G401 (cell line): ENCODE measurements around the gene PTCRA. TPM values are rescaled to one million over a fixed set of nuclear protein-coding genes. Genes with fewer than 3 reads are reported as not detected.

Source experiments
- DNase-seq: peaks from one replicate; pipeline ENCODE4 v3.0.0-alpha.2; 2015; ENCODE audit warnings: low spot score
- in situ Hi-C: cut with HindIII; loops from 2 replicates; pipeline ENCODE4 v1.10.0; 2016; ENCODE audit warnings: low sequenced_read_pairs, mixed read lengths
- total RNA-seq: library from RNA; depleted of rRNA; stranded (reverse); fragments of >200 nt; shearing (Covaris generic); gene quantifications from 2 replicates; pipeline ENCODE4 v1.2.3, GENCODE V29; 2014; rRNA removed

PTCRA gene
- total RNA-seq, 1 experiment from 2014 or later = not detected

GRCh38 chr6:42968126-42968701, 52.4 kb downstream of the PTCRA start:
- in situ Hi-C loops = no loop called here
- DNase-seq = no peak

- in situ Hi-C loops = no loop called here
These were observed 52.9 kb downstream of the PTCRA start for GRCh38 chr6:42968783-42969182.

GRCh38 chr6:42969431-42969830, 53.6 kb downstream of the PTCRA start:
- DNase-seq = no peak
- in situ Hi-C loops = no loop called here

More at GRCh38 chr6:42968783-42969182, 52.9 kb downstream of the PTCRA start:
- no peak for DNase-seq

GRCh38 chr6:42969934-42970333, 54.1 kb downstream of the PTCRA start:
- in situ Hi-C loops = no loop called here
- no peak for DNase-seq

GRCh38 chr6:42970871-42971612, 55.2 kb downstream of the PTCRA start:
- in situ Hi-C loops = no loop called here
- DNase-seq = no peak

- in situ Hi-C loops = no loop called here
These were observed 56.0 kb downstream of the PTCRA start for GRCh38 chr6:42971746-42972327.

GRCh38 chr6:42973926-42974325, 58.1 kb downstream of the PTCRA start:
- in situ Hi-C loops = no loop called here

More at GRCh38 chr6:42971746-42972327, 56.0 kb downstream of the PTCRA start:
- DNase-seq = no peak

GRCh38 chr6:42974919-42975505, 59.2 kb downstream of the PTCRA start:
- no peak for DNase-seq
- in situ Hi-C loops = no loop called here

More at GRCh38 chr6:42973926-42974325, 58.1 kb downstream of the PTCRA start:
- no peak for DNase-seq

Other genes with a start within 250 kb of the PTCRA start
- not detected in 2 replicates for gene PRPH2, start 193.5 kb upstream of the PTCRA start, total RNA-seq
- gene TBCC, start 169.9 kb upstream of the PTCRA start, total RNA-seq = 57.7 and 73.2 TPM in 2 replicates
- 0.37 and 1.6 TPM in 2 replicates for gene BICRAL, start 134.0 kb upstream of the PTCRA start, total RNA-seq
- 120 and 159 TPM in 2 replicates for gene RPL7L1, start 36.4 kb upstream of the PTCRA start, total RNA-seq
- gene CNPY3, start 13.4 kb downstream of the PTCRA start, total RNA-seq = 47.5 and 52.5 TPM in 2 replicates
- 0.75 TPM in 1 of 2 replicates, not detected in the other for gene GNMT, start 44.7 kb downstream of the PTCRA start, total RNA-seq
- gene PEX6, start 63.1 kb downstream of the PTCRA start, total RNA-seq = 14.1 and 19.2 TPM in 2 replicates
- gene PPP2R5D, start 68.5 kb downstream of the PTCRA start, total RNA-seq = 64.8 and 71.0 TPM in 2 replicates
- gene MEA1, start 97.9 kb downstream of the PTCRA start, total RNA-seq = 77.0 and 78.3 TPM in 2 replicates
- 131 and 136 TPM in 2 replicates for gene KLHDC3, start 98.2 kb downstream of the PTCRA start, total RNA-seq
- gene RRP36, start 105.6 kb downstream of the PTCRA start, total RNA-seq = 140 and 164 TPM in 2 replicates
- 29.0 and 33.1 TPM in 2 replicates for gene CUL7, start 137.8 kb downstream of the PTCRA start, total RNA-seq
- 51.0 and 92.2 TPM in 2 replicates for gene MRPL2, start 143.4 kb downstream of the PTCRA start, total RNA-seq
- gene KLC4, start 143.6 kb downstream of the PTCRA start, total RNA-seq = 13.8 and 14.1 TPM in 2 replicates
- 237 and 257 TPM in 2 replicates for gene PTK7, start 160.3 kb downstream of the PTCRA start, total RNA-seq